H7 (cell line): ENCODE results near the gene NCOA5. TPM values are rescaled to one million over a fixed set of nuclear protein-coding genes. Genes with fewer than 3 reads are reported as not detected.
A peak's percentile ranks its signal among the peaks of the same experiment; 100 is the strongest.
"Not testable (repeated sequence)": the region's sequence is repeated elsewhere in the genome, so short reads cannot be mapped to it uniquely, and the experiment has no call there.

ENCODE experiments used
- DNase-seq: peaks from one replicate; pipeline ENCODE4 v3.0.0; 2012
- H3K27me3 ChIP-seq: 2 replicates; pipeline ENCODE4 v1.6.0; 2011; ENCODE audit warnings: mild to moderate bottlenecking, low read length; ENCODE audit not compliant: control insufficient read depth, insufficient read depth
- H3K36me3 ChIP-seq: replicated peaks from 2 replicates; pipeline ENCODE4 v1.5.1; 2011; ENCODE audit warnings: low read length; ENCODE audit not compliant: control insufficient read depth, insufficient read depth
- H3K4me3 ChIP-seq: 2 replicates; pipeline ENCODE4 v1.5.1; 2011; ENCODE audit warnings: low read depth, mild to moderate bottlenecking, control low read depth, low read length, moderate library complexity; ENCODE audit not compliant: insufficient read depth
- total RNA-seq: library from RNA; depleted of rRNA; stranded (reverse); fragments of >200 nt; shearing (Covaris generic); gene quantifications from 2 replicates; pipeline ENCODE4 v1.2.3, GENCODE V29; 2014

NCOA5 gene
- total RNA-seq, 1 experiment from 2014 or later, result 12.2 TPM

- no peak for DNase-seq
- Histone ChIP-seq H3K36me3 (no peaks in the 10 kb centered on the region), H3K27me3 (peaks cover 22% of the 10 kb centered on the region)
Measured at GRCh38 chr20:46112430-46113112, 22.8 kb upstream of the NCOA5 start.

GRCh38 chr20:46111836-46112212 is 22.1 kb upstream of the NCOA5 start:
- Histone ChIP-seq H3K4me3 (no peak overlapping the region), H3K36me3 (no peaks in the 10 kb centered on the region), H3K27me3 (peaks cover 17% of the 10 kb centered on the region)
- no peak for DNase-seq

More at GRCh38 chr20:46112430-46113112, 22.8 kb upstream of the NCOA5 start:
- no peak overlapping the region for H3K4me3 ChIP-seq

GRCh38 chr20:46111028-46111835 is 21.5 kb upstream of the NCOA5 start:
- no peak for DNase-seq
- peaks cover 15% of the 10 kb centered on the region for H3K27me3 ChIP-seq
- no peak overlapping the region for H3K4me3 ChIP-seq
- H3K36me3 ChIP-seq, result no peaks in the 10 kb centered on the region

DNA sequence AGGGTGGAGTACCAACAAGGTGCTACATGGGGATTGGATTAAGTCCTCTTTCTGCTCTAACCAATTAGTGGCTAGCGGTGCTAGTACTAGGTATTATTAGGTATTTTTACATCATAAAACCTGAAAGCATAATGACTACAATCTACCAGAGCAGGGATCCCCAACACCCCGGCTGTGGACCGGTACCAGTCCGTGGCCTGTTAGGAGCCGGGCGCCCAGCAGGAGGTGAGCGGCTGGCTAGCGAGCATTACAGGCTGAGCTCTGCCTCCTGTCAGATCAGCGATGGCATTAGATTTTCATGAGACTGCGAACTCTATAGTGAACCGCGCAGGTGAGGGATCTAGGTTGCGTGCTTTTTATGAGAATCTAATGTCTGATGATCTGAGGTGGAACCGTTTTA is 19.2 kb upstream of the NCOA5 start:
- peaks cover 7% of the 10 kb centered on the region for H3K27me3 ChIP-seq

DNA sequence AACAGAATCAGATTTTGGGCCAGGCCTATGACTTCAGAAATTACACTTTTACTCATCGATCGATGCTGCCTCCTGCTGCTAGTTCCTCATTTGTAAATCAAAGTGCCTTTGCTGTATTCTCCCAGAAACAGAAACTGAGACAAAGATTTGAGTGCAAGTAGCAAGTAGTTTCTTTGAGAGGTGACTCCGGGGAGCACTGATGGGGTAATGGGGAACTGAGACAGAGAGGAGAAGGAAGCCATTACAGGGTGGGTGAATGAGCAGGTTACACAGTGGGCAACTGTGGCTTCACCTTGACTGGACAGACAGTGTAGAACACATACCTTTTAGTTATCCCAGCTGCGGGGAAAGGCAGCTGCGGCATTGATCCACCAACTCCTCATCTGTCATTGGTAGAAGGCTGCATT is 18.7 kb upstream of the NCOA5 start:
- H3K4me3 ChIP-seq, result no peak overlapping the region
- no peaks in the 10 kb centered on the region for H3K36me3 ChIP-seq
- DNase-seq, result no peak
- peaks cover 7% of the 10 kb centered on the region for H3K27me3 ChIP-seq

More for the DNA sequence above, 19.2 kb upstream of the NCOA5 start:
- Histone ChIP-seq H3K4me3 (no peak overlapping the region), H3K36me3 (no peaks in the 10 kb centered on the region)
- DNase-seq, result no peak

- Histone ChIP-seq H3K36me3 (no peaks in the 10 kb centered on the region), H3K4me3 (no peak overlapping the region), H3K27me3 (peaks cover 7% of the 10 kb centered on the region)
- DNase-seq, result no peak
Measured at GRCh38 chr20:46107061-46107460, 17.3 kb upstream of the NCOA5 start.

DNA sequence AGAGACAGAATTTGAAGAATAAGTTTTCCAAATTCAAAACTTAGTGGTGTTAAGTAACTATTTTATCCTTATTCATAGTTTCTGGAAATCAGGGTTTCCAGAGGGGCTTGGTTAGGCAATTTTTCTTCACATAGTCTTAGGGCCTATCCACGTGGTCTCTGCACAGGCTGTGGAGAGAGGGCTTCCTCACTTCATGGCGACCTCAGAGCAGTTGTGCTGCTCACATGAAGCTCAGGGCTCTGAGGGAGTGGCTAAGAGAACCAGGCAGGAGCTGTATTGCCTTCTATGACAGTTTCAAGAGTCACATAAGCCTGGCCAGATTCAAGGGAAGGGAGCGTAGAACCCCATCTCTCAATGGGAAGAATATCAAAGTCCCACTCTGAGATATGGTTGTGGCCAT is 14.5 kb upstream of the NCOA5 start:
- H3K4me3 ChIP-seq, result no peak overlapping the region
- DNase-seq, result no peak
- no peaks in the 10 kb centered on the region for H3K36me3 ChIP-seq
- peaks cover 5% of the 10 kb centered on the region; the same call in 1 of the 2 replicates for H3K27me3 ChIP-seq

DNA sequence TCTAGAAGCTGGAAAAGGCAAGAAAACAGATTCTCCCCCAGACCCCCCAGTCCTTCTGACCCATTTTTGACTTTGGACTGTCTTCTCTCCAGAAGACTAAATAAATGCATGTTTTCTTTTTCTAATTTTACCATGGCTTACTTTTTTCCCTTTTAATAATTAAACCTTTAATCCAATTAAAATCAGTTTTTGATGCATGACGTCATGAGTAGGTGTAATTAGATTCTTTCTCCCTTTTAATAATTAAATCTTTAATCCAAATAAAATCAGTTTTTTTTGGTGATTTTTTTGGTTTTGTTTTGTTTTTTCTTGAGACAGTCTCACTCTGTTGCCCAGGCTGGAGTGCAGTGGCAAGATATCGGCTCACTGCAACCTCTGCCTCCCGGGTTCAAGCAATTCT is 13.2 kb upstream of the NCOA5 start:
- no peak for DNase-seq
- H3K36me3 ChIP-seq, result no peaks in the 10 kb centered on the region
- H3K27me3 ChIP-seq, result peaks cover 7% of the 10 kb centered on the region; the same call in 1 of the 2 replicates
- H3K4me3 ChIP-seq, result no peak overlapping the region

DNA sequence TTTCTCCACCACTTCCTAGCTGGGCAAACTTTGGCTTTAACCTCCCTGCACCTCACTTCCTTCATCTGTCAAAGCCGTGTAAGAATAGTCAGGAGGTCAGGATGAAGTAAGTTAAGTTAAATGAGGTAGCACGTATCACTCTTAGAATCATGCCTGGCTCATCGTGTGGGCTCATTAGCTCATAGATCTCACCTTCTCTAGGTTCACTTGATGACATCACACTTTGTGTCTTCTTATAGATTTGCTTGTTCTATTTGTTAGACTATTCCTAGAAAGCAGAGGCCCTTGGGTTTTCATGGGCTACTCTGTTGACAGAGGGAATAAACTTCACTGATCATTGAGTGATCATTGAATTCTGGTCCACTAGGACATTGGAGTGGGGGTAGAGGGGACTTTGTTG is 12.2 kb upstream of the NCOA5 start:
- no peaks in the 10 kb centered on the region for H3K36me3 ChIP-seq
- DNase-seq, result no peak
- no peak overlapping the region for H3K4me3 ChIP-seq
- H3K27me3 ChIP-seq, result peaks cover 5% of the 10 kb centered on the region; the same call in 1 of the 2 replicates

- DNase-seq, result no peak
- Histone ChIP-seq H3K27me3 (peaks cover 5% of the 10 kb centered on the region; the same call in 1 of the 2 replicates), H3K4me3 (no peak overlapping the region), H3K36me3 (no peaks in the 10 kb centered on the region)
Measured at GRCh38 chr20:46100988-46101387, 11.2 kb upstream of the NCOA5 start.

DNA sequence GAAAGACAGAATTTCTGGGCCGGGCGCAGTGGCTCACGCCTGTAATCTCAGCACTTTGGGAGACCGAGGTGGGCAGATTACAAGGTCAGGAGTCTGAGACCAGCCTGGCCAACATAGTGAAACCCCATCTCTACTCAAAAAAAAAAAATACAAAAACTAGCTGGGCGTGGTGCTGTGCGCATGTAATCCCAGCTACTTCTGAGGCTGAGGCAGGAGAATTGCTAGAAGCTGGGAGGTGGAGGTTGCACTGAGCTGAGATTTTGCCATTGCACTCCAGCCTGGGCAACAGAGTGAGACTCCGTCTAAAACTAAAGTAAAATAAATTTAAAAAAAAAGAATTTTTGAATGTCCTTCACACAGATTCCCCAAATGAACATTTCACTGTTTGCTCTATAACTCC is 10.7 kb upstream of the NCOA5 start:
- not testable (repeated sequence) for H3K27me3 ChIP-seq, H3K4me3 ChIP-seq, DNase-seq, H3K36me3 ChIP-seq

- Histone ChIP-seq H3K4me3 (no peak overlapping the region), H3K27me3 (peaks cover 5% of the 10 kb centered on the region; the same call in 1 of the 2 replicates), H3K36me3 (no peaks in the 10 kb centered on the region)
- DNase-seq, result peak; percentile 81
Measured at GRCh38 chr20:46099491-46100287, 9.9 kb upstream of the NCOA5 start.

DNA sequence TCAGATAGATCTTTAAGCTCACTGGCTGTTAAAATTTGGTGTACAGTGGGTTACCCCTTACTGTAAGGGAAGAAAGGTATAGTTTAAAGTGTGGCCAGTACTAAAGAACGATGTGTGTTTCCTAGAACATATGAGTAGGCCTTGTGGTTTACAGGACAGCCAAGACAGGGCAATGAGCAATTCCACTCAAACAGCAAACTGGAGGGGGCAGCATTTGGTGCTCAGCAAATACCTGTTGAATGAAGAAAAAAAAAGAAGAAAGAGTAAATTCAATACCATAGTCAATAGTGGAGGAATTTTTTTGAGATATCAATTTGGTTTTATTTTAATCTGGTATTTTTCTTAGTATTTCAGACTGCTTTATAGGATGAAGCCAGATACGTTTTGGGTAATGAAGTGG is 3.8 kb upstream of the NCOA5 start:
- Histone ChIP-seq H3K27me3 (no peaks in the 10 kb centered on the region; the same call in 1 of the 2 replicates), H3K4me3 (no peak overlapping the region), H3K36me3 (no peaks in the 10 kb centered on the region)
- no peak for DNase-seq

DNA sequence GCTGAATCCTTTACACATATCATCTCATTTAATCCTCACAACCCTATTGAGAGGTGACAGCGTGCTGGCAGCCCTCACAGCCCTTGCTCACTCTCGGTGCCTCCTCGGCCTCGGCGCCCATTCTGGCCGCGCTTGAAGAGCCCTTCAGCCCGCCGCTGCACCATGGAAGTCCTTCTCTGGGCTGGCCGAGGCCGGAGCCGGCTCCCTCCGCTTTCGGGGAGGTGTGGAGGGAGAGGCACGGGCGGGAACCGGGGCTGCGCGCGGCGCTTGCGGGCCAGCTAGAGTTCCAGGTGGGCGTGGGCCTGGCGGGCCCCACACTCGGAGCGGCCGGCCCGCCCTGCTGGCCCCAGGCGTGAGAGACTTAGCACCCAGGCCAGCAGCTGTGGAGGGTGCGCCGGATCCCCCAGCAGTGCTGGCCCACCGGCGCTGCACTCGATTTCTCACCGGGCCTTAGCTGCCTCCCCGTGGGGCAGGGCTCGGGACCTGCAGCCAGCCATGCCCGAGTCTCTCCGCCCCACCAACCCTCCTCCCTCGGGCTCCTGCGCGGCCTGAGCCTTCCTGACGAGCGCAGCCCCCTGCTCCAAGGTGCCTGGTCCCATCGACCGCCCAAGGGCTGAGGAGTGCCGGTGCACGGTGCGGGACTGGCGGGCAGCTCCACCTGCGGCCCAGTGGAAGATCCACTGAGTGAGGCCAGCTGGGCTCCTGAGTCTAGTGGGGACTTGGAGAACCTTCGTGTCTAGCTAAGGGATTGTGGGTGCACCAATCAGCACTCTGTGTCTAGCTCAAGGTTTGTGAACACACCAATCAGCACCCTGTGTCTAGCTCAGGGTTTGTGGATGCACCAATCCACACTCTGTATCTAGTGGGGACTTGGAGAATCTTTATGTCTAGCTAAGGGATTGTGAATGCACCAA is 2.1 kb upstream of the NCOA5 start:
- not testable (repeated sequence) for H3K36me3 ChIP-seq, H3K27me3 ChIP-seq, DNase-seq
- peak overlapping the region; percentile 20; the same call in 1 of the 2 replicates for H3K4me3 ChIP-seq
